Measurements from ENCODE around the gene BET1. TPM values are rescaled to one million over a fixed set of nuclear protein-coding genes. Genes with fewer than 3 reads are reported as not detected.

Gene BET1, protein sequence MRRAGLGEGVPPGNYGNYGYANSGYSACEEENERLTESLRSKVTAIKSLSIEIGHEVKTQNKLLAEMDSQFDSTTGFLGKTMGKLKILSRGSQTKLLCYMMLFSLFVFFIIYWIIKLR
- 10 to 100 TPM; 24.3 to 25.8 TPM for total RNA-seq

DNA sequence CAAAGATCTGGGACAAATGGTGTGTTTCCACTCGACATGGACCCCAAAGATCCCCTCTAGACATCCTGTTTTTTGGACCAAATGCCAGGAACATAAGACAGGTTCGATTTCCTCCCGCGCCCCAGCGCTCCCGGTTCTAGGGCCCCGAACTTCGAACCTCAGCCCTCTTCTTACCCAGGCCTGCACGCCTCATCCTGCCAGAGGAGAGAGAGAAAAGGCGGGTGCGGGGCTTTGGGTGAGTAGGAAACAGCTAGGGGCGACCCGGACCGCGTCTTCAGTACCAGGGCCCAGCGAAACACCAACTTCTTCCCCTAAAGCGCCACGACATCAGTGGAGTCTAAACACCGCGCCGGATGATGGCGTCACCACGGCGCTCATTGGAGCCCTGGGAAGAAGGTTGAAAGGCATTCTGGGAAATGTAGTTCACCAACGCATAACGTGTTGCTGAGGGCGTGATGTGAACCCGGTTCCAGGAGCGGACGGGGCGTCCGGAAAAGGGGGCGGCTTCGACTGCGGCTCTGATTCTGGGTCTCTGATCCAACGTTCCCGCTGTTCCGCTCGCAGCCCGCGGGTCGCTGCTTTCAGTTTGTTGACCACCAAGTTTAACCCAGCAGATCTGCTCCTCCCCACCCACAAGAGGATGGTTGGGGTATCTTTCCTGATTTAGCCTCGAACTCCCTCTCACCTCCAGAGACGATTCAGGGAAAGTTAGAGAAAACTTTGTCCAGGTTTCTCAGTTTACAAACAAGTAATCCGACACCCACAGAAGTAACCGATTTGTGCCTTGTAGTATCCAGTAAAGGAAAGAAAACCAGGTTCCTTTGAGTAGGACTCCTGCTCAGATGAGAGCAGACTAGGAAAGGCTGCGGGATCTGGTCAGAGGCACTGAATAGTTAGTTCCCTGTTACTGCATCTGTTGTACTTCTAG is at the start of gene BET1:
TSS of gene BET1 (minus strand) at position 332 of the 928 bp plus-strand sequence. CDS start at position 193, 139 bp downstream.

Other genes starting within 250 kb of the BET1 start
- gene TFPI2, start 113.6 kb downstream of the BET1 start, total RNA-seq = not detected
- not detected for gene GNGT1, start 97.8 kb downstream of the BET1 start, total RNA-seq
- gene GNG11, start 82.6 kb downstream of the BET1 start, total RNA-seq = not detected